HCT116 (cell line): ENCODE measurements around the gene CRADD. TPM values are rescaled to one million over a fixed set of nuclear protein-coding genes. Genes with fewer than 3 reads are reported as not detected.

Experiments
- ATAC-seq: fragments of 200-7000 bp; cut with Tn5 transposase; 2 replicates; pipeline ENCODE4 v1.9.1; 2020; ENCODE audit warnings: mild to moderate bottlenecking, moderate library complexity
- BruUV-seq: library from RNA; stranded (reverse); fragments of 400-500 nt; replicated peaks from 2 replicates; lab custom pipeline; 2021; lab: Mats Ljungman, UMichigan
- CTCF ChIA-PET: fragments of 300-600 bp; sonication (Branson Sonifier 250); formaldehyde crosslinking; loops from one replicate; lab custom pipeline; 2021; ENCODE audit warnings: antibody characterized with exemption; lab: Charles Lee
- POLR2A ChIA-PET: fragments of 300-600, 350-600 bp; sonication (Branson Sonifier 250); formaldehyde crosslinking; loops from one replicate; lab custom pipeline; 2021; ENCODE audit warnings: antibody characterized with exemption; lab: Charles Lee
- RAD21 ChIA-PET, 2 experiments: fragments of 300-600 bp; sonication (Branson Sonifier 250); formaldehyde crosslinking; loops; one replicate each; lab custom pipeline; 2023; ENCODE audit warnings: low total read pairs in 2 of 2; ENCODE audit not compliant: uncharacterized antibody in 2 of 2, unreplicated experiment in 2 of 2, low non-redundant PET in 1 of 2; lab: Charles Lee
- DNase-seq: peaks from one replicate; pipeline ENCODE4 v3.0.0-alpha.2; 2010; ENCODE audit warnings: low read depth, low spot score
- H2AFZ ChIP-seq: fragments of 200-600 bp; shearing (Covaris generic), sonication (generic); 2 replicates; pipeline ENCODE4 v1.6.1; 2017; ENCODE audit warnings: low read depth, mixed run types, mixed read lengths, antibody characterized with exemption, low read length; ENCODE audit not compliant: poor library complexity, severe bottlenecking
- H3K27ac ChIP-seq: 2 replicates; pipeline ENCODE4 v1.5.1; 2012; ENCODE audit warnings: low read depth, low read length
- H3K27me3 ChIP-seq: fragments of 200-600 bp; sonication (generic); 2 replicates; pipeline ENCODE4 v1.6.1; 2016; ENCODE audit warnings: mixed run types, low read length, mixed read lengths; ENCODE audit not compliant: insufficient read depth
- H3K36me3 ChIP-seq, 2 experiments: fragments of 200-500 bp in 1 of 2; fragments of 200-600 bp in 1 of 2; sonication (Bioruptor generic) in 1 of 2; sonication (generic) in 1 of 2; 2 replicates each; pipeline versions ENCODE4 v1.5.1 to v1.6.1; 2014 to 2016; ENCODE audit warnings: low read length in 2 of 2, inconsistent platforms in 1 of 2, mixed read lengths in 1 of 2, mixed run types in 1 of 2; ENCODE audit not compliant: insufficient read depth in 2 of 2, control insufficient read depth in 1 of 2
- H3K4me1 ChIP-seq, 2 experiments: fragments of 200-600 bp in 1 of 2; sonication (generic) in 1 of 2; 2 replicates each; pipeline versions ENCODE4 v1.5.1 to v1.6.1; 2012 to 2017; ENCODE audit warnings: low read length in 2 of 2, inconsistent platforms in 1 of 2, mild to moderate bottlenecking in 1 of 2, mixed read lengths in 1 of 2, mixed run types in 1 of 2, moderate library complexity in 1 of 2; ENCODE audit not compliant: insufficient read depth in 2 of 2, control insufficient read depth in 1 of 2
- H3K4me2 ChIP-seq: fragments of 200-600 bp; sonication (generic); 2 replicates; pipeline ENCODE4 v1.6.1; 2017; ENCODE audit warnings: mixed run types, low read length, mixed read lengths
- H3K4me3 ChIP-seq, 2 experiments: fragments of 200-600 bp in 1 of 2; sonication (generic) in 1 of 2; replicated peaks in 1 of 2; 2 replicates each; pipeline ENCODE4 v1.5.1; 2011 to 2016; ENCODE audit warnings: low read length in 2 of 2, control low read depth in 1 of 2, low read depth in 1 of 2, mild to moderate bottlenecking in 1 of 2, mixed read lengths in 1 of 2, mixed run types in 1 of 2
- H3K79me2 ChIP-seq: fragments of 200-600 bp; sonication (generic); 2 replicates; pipeline ENCODE4 v1.6.1; 2017; ENCODE audit warnings: mild to moderate bottlenecking, mixed run types, low read length, moderate library complexity, mixed read lengths; ENCODE audit not compliant: insufficient read depth
- H3K9ac ChIP-seq: fragments of 200-600 bp; sonication (generic); 2 replicates; pipeline ENCODE4 v1.6.1; 2016; ENCODE audit warnings: low read length, mixed read lengths
- H3K9me2 ChIP-seq: fragments of 200-600 bp; sonication (generic), shearing (Covaris generic); 2 replicates; pipeline ENCODE4 v1.6.1; 2017; ENCODE audit warnings: mixed run types, mild to moderate bottlenecking, moderate library complexity; ENCODE audit not compliant: insufficient read depth
- H3K9me3 ChIP-seq, 2 experiments: fragments of 200-500 bp in 1 of 2; fragments of 200-600 bp in 1 of 2; sonication (Bioruptor generic) in 1 of 2; sonication (generic) in 1 of 2; 2 replicates each; pipeline ENCODE4 v1.6.1; 2014 to 2017; ENCODE audit warnings: low read length in 2 of 2, mixed read lengths in 2 of 2, inconsistent platforms in 1 of 2, low read depth in 1 of 2, mild to moderate bottlenecking in 1 of 2, mixed run types in 1 of 2, moderate library complexity in 1 of 2; ENCODE audit not compliant: control insufficient read depth in 1 of 2, insufficient read depth in 1 of 2
- H4K20me1 ChIP-seq: fragments of 200-600 bp; sonication (generic), shearing (Covaris generic); 2 replicates; pipeline ENCODE4 v1.6.1; 2017; ENCODE audit warnings: mixed run types, mild to moderate bottlenecking, moderate library complexity; ENCODE audit not compliant: insufficient read depth
- ATF3 ChIP-seq: IDR thresholded peaks from 2 replicates; pipeline ENCODE4 v1.6.1; 2012
- CTCF ChIP-seq, 3 experiments: fragments of 200-600 bp in 1 of 3; sonication (generic) in 1 of 3; IDR thresholded peaks in 2 of 3; conservative IDR thresholded peaks in 1 of 3; 2 replicates each; pipeline ENCODE4 v1.5.1; 2012 to 2017; ENCODE audit warnings: low read depth in 2 of 3, low read length in 2 of 3, antibody characterized with exemption in 1 of 3, borderline replicate concordance in 1 of 3, control low read depth in 1 of 3, mild to moderate bottlenecking in 1 of 3, mixed read lengths in 1 of 3, mixed run types in 1 of 3, moderate library complexity in 1 of 3; ENCODE audit not compliant: insufficient read depth in 1 of 3
- EGR1 ChIP-seq: IDR thresholded peaks from 2 replicates; pipeline ENCODE4 v1.6.1; 2012; ENCODE audit warnings: low read depth
- ELF1 ChIP-seq: IDR thresholded peaks from 2 replicates; pipeline ENCODE4 v1.6.1; 2012; ENCODE audit warnings: low read depth, borderline replicate concordance
- EZH2phosphoT487 ChIP-seq: fragments of 200-600 bp; IDR thresholded peaks from 2 replicates; pipeline ENCODE4 v1.6.1; 2018; ENCODE audit warnings: antibody characterized with exemption, borderline replicate concordance
- FOSL1 ChIP-seq: IDR thresholded peaks from 2 replicates; pipeline ENCODE4 v1.6.1; 2012; ENCODE audit warnings: low read depth
- JUND ChIP-seq: IDR thresholded peaks from 2 replicates; pipeline ENCODE4 v1.6.1; 2012
- MAX ChIP-seq: IDR thresholded peaks from 2 replicates; pipeline ENCODE4 v1.6.1; 2012
- POLR2A ChIP-seq: IDR thresholded peaks from 2 replicates; pipeline ENCODE4 v1.7.0; 2011; ENCODE audit warnings: borderline replicate concordance; ENCODE audit not compliant: insufficient read depth, insufficient read length; ENCODE audit errors: extremely low read depth
- POLR2AphosphoS5 ChIP-seq: IDR thresholded peaks from 2 replicates; pipeline ENCODE4 v1.6.1; 2011; ENCODE audit warnings: mild to moderate bottlenecking, low read depth, low read length, moderate library complexity
- RAD21 ChIP-seq: IDR thresholded peaks from 2 replicates; pipeline ENCODE4 v1.6.1; 2012; ENCODE audit warnings: low read depth, mild to moderate bottlenecking
- SIN3A ChIP-seq: IDR thresholded peaks from 2 replicates; pipeline ENCODE4 v1.6.1; 2012; ENCODE audit warnings: low read depth
- SRF ChIP-seq: IDR thresholded peaks from 2 replicates; pipeline ENCODE4 v1.6.1; 2012; ENCODE audit warnings: low read depth
- YY1 ChIP-seq: IDR thresholded peaks from 2 replicates; pipeline ENCODE4 v1.6.1; 2011; ENCODE audit warnings: low read length, low read depth, moderate library complexity, mild to moderate bottlenecking; ENCODE audit not compliant: insufficient replicate concordance; ENCODE audit errors: extremely low read depth
- ZBTB33 ChIP-seq: IDR thresholded peaks from 2 replicates; pipeline ENCODE4 v1.6.1; 2011; ENCODE audit warnings: mild to moderate bottlenecking, low read length, moderate library complexity; ENCODE audit not compliant: insufficient replicate concordance; ENCODE audit errors: extremely low read depth
- ZNF274 ChIP-seq: fragments of 200-500 bp; sonication (Bioruptor generic); IDR thresholded peaks from 2 replicates; pipeline ENCODE4 v1.6.1; 2014; ENCODE audit warnings: mild to moderate bottlenecking, low read depth, low read length, inconsistent platforms
- intact Hi-C: fragments of 100-400 bp; cut with micrococcal nuclease; formaldehyde crosslinking; loops from 2 replicates; pipeline ENCODE4 v1.10.0; 2022
- total RNA-seq: library from RNA; stranded (reverse); gene quantifications from one replicate; pipeline ENCODE4 v1.2.1, GENCODE V29; 2021; ENCODE audit not compliant: unreplicated experiment

The CRADD gene
- total RNA-seq, 1 experiment from 2014 or later: 12.2 TPM

- ChIA-PET RAD21 (no interaction called here), CTCF (no interaction called here), POLR2A (no interaction called here)
- Histone ChIP-seq H3K27ac (no peak overlapping the region), H3K4me1 (no peaks in the 10 kb centered on the region), H3K79me2 (no peaks in the 10 kb centered on the region), H3K9me3 (no peaks in the 10 kb centered on the region), H3K4me3 (no peak overlapping the region), H2AFZ (no peak overlapping the region), H3K9me2 (no peaks in the 10 kb centered on the region), H3K36me3 (no peaks in the 10 kb centered on the region), H3K27me3 (no peaks in the 10 kb centered on the region), H3K9ac (no peak overlapping the region), H4K20me1 (no peaks in the 10 kb centered on the region), H3K4me2 (no peak overlapping the region)
- no TSS peak for BruUV-seq
- intact Hi-C loops: no loop called here
- no peak for DNase-seq
- no peak for ATAC-seq
- TF ChIP-seq FOSL1: no peak
- TF ChIP-seq JUND: no peak
- TF ChIP-seq RAD21: no peak
- TF ChIP-seq SIN3A: no peak
- no peak for TF ChIP-seq EGR1
- no peak for TF ChIP-seq ELF1
- no peak for TF ChIP-seq EZH2phosphoT487
- TF ChIP-seq SRF: no peak
- no peak for TF ChIP-seq ATF3
- TF ChIP-seq ZNF274: no peak
- no peak for TF ChIP-seq CTCF (IDR thresholded peaks at IDR 0.05 in 2 of 3, conservative IDR thresholded peaks at IDR 0.05 in 1 of 3; ENCODE audit: borderline replicate concordance in 1 of 3, insufficient read depth in 1 of 3, low read depth in 2 of 3, low read length in 2 of 3)
- no peak for TF ChIP-seq POLR2A
- TF ChIP-seq POLR2AphosphoS5: no peak
- no peak for TF ChIP-seq MAX
- TF ChIP-seq ZBTB33: no peak
- TF ChIP-seq YY1: no peak
These were observed 260.6 kb downstream of the CRADD start for GRCh38 chr12:93937812-93938211.
